ENCODE data around the gene MACROD2.

Gene MACROD2

GRCh38 chr20:14497004-14497403, 501.7 kb downstream of the MACROD2 start:
- no peak for DNase-seq (ENCODE audit: low read depth)
- no peak for TF ChIP-seq CTCF (conservative IDR thresholded peaks at IDR 0.05; ENCODE audit: control insufficient read depth, insufficient read depth, low read depth, low read length)
- no peak overlapping the region for H3K4me3 ChIP-seq (ENCODE audit: control insufficient read depth, low read depth, low read length)

- no peak for TF ChIP-seq CTCF (conservative IDR thresholded peaks at IDR 0.05; ENCODE audit: control insufficient read depth, insufficient read depth, low read depth, low read length)
- H3K4me3 ChIP-seq (ENCODE audit: control insufficient read depth, low read depth, low read length), result no peak overlapping the region
- no peak for DNase-seq (ENCODE audit: low read depth)
These were observed 503.5 kb downstream of the MACROD2 start for GRCh38 chr20:14498772-14499171.

- H3K4me3 ChIP-seq (ENCODE audit: control insufficient read depth, low read depth, low read length), result no peak overlapping the region
- no peak for TF ChIP-seq CTCF (conservative IDR thresholded peaks at IDR 0.05; ENCODE audit: control insufficient read depth, insufficient read depth, low read depth, low read length)
- DNase-seq (ENCODE audit: low read depth), result no peak
These were observed 510.2 kb downstream of the MACROD2 start for GRCh38 chr20:14505476-14505875.

- H3K4me3 ChIP-seq (ENCODE audit: control insufficient read depth, low read depth, low read length), result no peak overlapping the region
- no peak for DNase-seq (ENCODE audit: low read depth)
- TF ChIP-seq CTCF (conservative IDR thresholded peaks at IDR 0.05; ENCODE audit: control insufficient read depth, insufficient read depth, low read depth, low read length), result no peak
These were observed 512.4 kb downstream of the MACROD2 start for GRCh38 chr20:14507711-14508110.

- no peak for TF ChIP-seq CTCF (conservative IDR thresholded peaks at IDR 0.05; ENCODE audit: control insufficient read depth, insufficient read depth, low read depth, low read length)
- no peak overlapping the region for H3K4me3 ChIP-seq (ENCODE audit: control insufficient read depth, low read depth, low read length)
- no peak for DNase-seq (ENCODE audit: low read depth)
These were observed 515.0 kb downstream of the MACROD2 start for GRCh38 chr20:14510341-14510740.

- peak; percentile 4 for DNase-seq (ENCODE audit: low read depth)
- no peak for TF ChIP-seq CTCF (conservative IDR thresholded peaks at IDR 0.05; ENCODE audit: control insufficient read depth, insufficient read depth, low read depth, low read length)
- no peak overlapping the region for H3K4me3 ChIP-seq (ENCODE audit: control insufficient read depth, low read depth, low read length)
These were observed 517.5 kb downstream of the MACROD2 start for GRCh38 chr20:14512839-14513238.

- TF ChIP-seq CTCF (conservative IDR thresholded peaks at IDR 0.05; ENCODE audit: control insufficient read depth, insufficient read depth, low read depth, low read length), result no peak
- DNase-seq (ENCODE audit: low read depth), result no peak
- H3K4me3 ChIP-seq (ENCODE audit: control insufficient read depth, low read depth, low read length), result no peak overlapping the region
These were observed 523.3 kb downstream of the MACROD2 start for GRCh38 chr20:14518648-14519047.
